HepG2 (cell line): ENCODE results near the gene GCHFR. TPM values are rescaled to one million over a fixed set of nuclear protein-coding genes. Genes with fewer than 3 reads are reported as not detected.

Experiments used
- ARID3A ChIP-seq: IDR thresholded peaks from 2 replicates; pipeline ENCODE4 v1.6.1; 2012; ENCODE audit warnings: low read depth, low read length, improper control_type of control experiment
- CBX1 ChIP-seq: IDR thresholded peaks from one replicate; pipeline ENCODE4 v1.6.1; 2016; ENCODE audit warnings: antibody characterized with exemption, low read depth
- CSRNP2 ChIP-seq: sonication (generic); formaldehyde crosslinking; conservative IDR thresholded peaks from 2 replicates; pipeline ENCODE4 v1.8.0; 2022; ENCODE audit warnings: low read depth, missing genetic modification reagents
- ELK4 ChIP-seq: sonication (generic); formaldehyde crosslinking; IDR thresholded peaks from 2 replicates; pipeline ENCODE4 v1.9.0; 2021; ENCODE audit warnings: missing genetic modification reagents, borderline replicate concordance
- FOXK1 ChIP-seq: sonication (generic); formaldehyde crosslinking; IDR thresholded peaks from 2 replicates; pipeline ENCODE4 v1.4.0; 2020; ENCODE audit warnings: low read depth, missing genetic modification reagents, borderline replicate concordance
- GFI1 ChIP-seq: sonication (generic); formaldehyde crosslinking; IDR thresholded peaks from 2 replicates; pipeline ENCODE4 v1.5.0; 2020; ENCODE audit warnings: missing genetic modification reagents, mild to moderate bottlenecking, borderline replicate concordance
- JUND ChIP-seq: sonication (generic); formaldehyde crosslinking; IDR thresholded peaks from 2 replicates; pipeline ENCODE4 v1.8.0; 2022; ENCODE audit warnings: mild to moderate bottlenecking, missing genetic modification reagents
- LRRFIP1 ChIP-seq: sonication (generic); formaldehyde crosslinking; conservative IDR thresholded peaks from 2 replicates; pipeline ENCODE4 v1.4.0; 2020; ENCODE audit warnings: missing genetic modification reagents
- MXI1 ChIP-seq: IDR thresholded peaks from 3 replicates; pipeline ENCODE4 v1.6.1; 2012; ENCODE audit warnings: low read depth, low read length, inconsistent platforms, borderline replicate concordance
- NAIF1 ChIP-seq: sonication (generic); formaldehyde crosslinking; IDR thresholded peaks from 2 replicates; pipeline ENCODE4 v1.5.0; 2020; ENCODE audit warnings: mild to moderate bottlenecking, missing genetic modification reagents, borderline replicate concordance
- SRSF4 ChIP-seq: fragments of 200-400 bp; formaldehyde crosslinking; IDR thresholded peaks from one replicate; pipeline ENCODE4 v1.6.1; 2018; ENCODE audit warnings: mild to moderate bottlenecking, low read depth, low read length, moderate library complexity; ENCODE audit not compliant: poor library complexity, severe bottlenecking
- ZBTB46 ChIP-seq: sonication (generic); formaldehyde crosslinking; IDR thresholded peaks from 2 replicates; pipeline ENCODE4 v1.4.0; 2020; ENCODE audit warnings: mild to moderate bottlenecking, missing genetic modification reagents, borderline replicate concordance
- ZNF350 ChIP-seq: sonication (generic); formaldehyde crosslinking; IDR thresholded peaks from 2 replicates; pipeline ENCODE4 v1.4.0; 2020; ENCODE audit warnings: mild to moderate bottlenecking, low read depth, missing genetic modification reagents, borderline replicate concordance
- ZNF446 ChIP-seq: sonication (generic); formaldehyde crosslinking; IDR thresholded peaks from 2 replicates; pipeline ENCODE4 v1.5.0; 2020; ENCODE audit warnings: mild to moderate bottlenecking, missing genetic modification reagents
- ZNF607 ChIP-seq: sonication (generic); formaldehyde crosslinking; IDR thresholded peaks from 2 replicates; pipeline ENCODE4 v1.5.1; 2020; ENCODE audit warnings: missing genetic modification reagents, mild to moderate bottlenecking, borderline replicate concordance
- ZNF703 ChIP-seq: sonication (generic); formaldehyde crosslinking; IDR thresholded peaks from 2 replicates; pipeline ENCODE4 v1.5.1; 2020; ENCODE audit warnings: missing genetic modification reagents, mild to moderate bottlenecking, moderate library complexity, borderline replicate concordance
- polyA plus RNA-seq, 8 experiments: library from polyadenylated mRNA; depleted of rRNA in 3 of 8; stranded (reverse) in 7 of 8; unstranded in 1 of 8; fragments of >200 nt; fragmentation: Illumina TruSeq in 4 of 8; extraction: Trizol in 4 of 8; gene quantifications; 2 replicates each; pipeline versions ENCODE4 v1.2.1 to v1.2.3, GENCODE V29; 2011 to 2016; ENCODE audit warnings: low read depth in 4 of 8, missing spikeins in 1 of 8, mixed read lengths in 1 of 8; ENCODE audit not compliant: insufficient read depth in 1 of 8
- total RNA-seq, 5 experiments: library from RNA; depleted of rRNA; stranded (reverse); fragments of >200 nt; fragmentation: Illumina TruSeq; extraction: Trizol; gene quantifications; 2 replicates each; pipeline ENCODE4 v1.2.3, GENCODE V29; 2016; ENCODE audit warnings: low read depth in 1 of 5

Gene GCHFR
- total and polyA plus RNA-seq, 2 of the 13 experiments (the other 11 are each of a cell fraction or from before 2014, with no cell fraction given) = 51.5 to 92.4 TPM

- no peak for TF ChIP-seq ARID3A
- TF ChIP-seq LRRFIP1 = no peak
- peak; percentile 86 for TF ChIP-seq ZNF607 (CRISPR knock-in tag)
- 0 out of 2 replicates have a peak, but pooled peaks have one; percentile 47 for TF ChIP-seq JUND (CRISPR knock-in tag)
- TF ChIP-seq FOXK1 (CRISPR knock-in tag) = no peak
- no peak for TF ChIP-seq ZNF446 (CRISPR knock-in tag)
- TF ChIP-seq SRSF4 = no peak
- TF ChIP-seq GFI1 = peak; percentile 41; the same call in 1 of the 2 replicates
- TF ChIP-seq NAIF1 (CRISPR knock-in tag) = peak; percentile 92
- TF ChIP-seq CSRNP2 (CRISPR knock-in tag) = no peak
- TF ChIP-seq ZNF703 = no peak; the same call in 1 of the 2 replicates
- peak; percentile 60; the same call in 1 of the 3 replicates for TF ChIP-seq MXI1
- no peak for TF ChIP-seq CBX1
- no peak for TF ChIP-seq ELK4 (CRISPR knock-in tag)
- 0 out of 2 replicates have a peak, but pooled peaks have one; percentile 58 for TF ChIP-seq ZBTB46 (CRISPR knock-in tag)
- TF ChIP-seq ZNF350 = peak; percentile 70
Observed at GRCh38 chr15:40763801-40764628, at the start of gene GCHFR (continued).
